ENCODE data around the gene TGIF2LY.
A peak's percentile ranks its signal among the peaks of the same experiment; 100 is the strongest.

The TGIF2LY gene

GRCh38 chrY:3578767-3579166, at the start of gene TGIF2LY:
Gene TGIF2LY, plus strand, starts transcription at chrY:3579067. Its CDS starts 178 bp downstream, at chrY:3579245.
- peak; percentile 65 for FAIRE-seq
